NT2/D1 (cell line): Measurements from ENCODE around the gene ARID1B.

Experiments used
- SUZ12 ChIP-seq: IDR thresholded peaks from 2 replicates; pipeline ENCODE4 v1.6.1; 2011; ENCODE audit not compliant: insufficient read length, insufficient read depth; ENCODE audit errors: extremely low read depth
- ZNF274 ChIP-seq: IDR thresholded peaks from 2 replicates; pipeline ENCODE4 v1.6.1; 2011; ENCODE audit warnings: mild to moderate bottlenecking, low read depth, low read length

DNA sequence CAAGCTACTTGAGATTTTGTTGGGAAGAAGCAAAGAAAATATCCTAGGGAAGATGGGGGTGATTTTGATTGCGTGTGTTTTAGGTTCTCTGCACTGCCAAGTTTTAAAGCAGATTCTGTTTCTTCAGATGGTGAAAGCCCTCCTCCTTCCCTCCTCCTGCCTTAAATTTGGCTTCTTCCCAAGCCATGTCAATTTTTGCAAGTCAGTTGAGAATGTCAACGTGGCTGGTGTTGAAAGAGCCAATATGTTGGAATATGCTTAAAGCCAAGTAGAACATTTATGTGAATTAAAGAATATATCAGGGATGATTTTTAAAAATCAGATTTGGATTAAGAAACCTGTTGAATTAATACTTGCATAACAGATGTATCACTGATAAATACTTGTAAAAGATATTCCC lies 270.8 kb downstream of the ARID1B start:
- TF ChIP-seq ZNF274 (no peak), SUZ12 (no peak)
